Measurements from ENCODE around the gene MFSD1.

MFSD1 gene

GRCh38 chr3:158847452-158847821, 45.6 kb downstream of the MFSD1 start:
- H3K9me3 ChIP-seq (ENCODE audit: severe bottlenecking) = no peaks in the 10 kb centered on the region
- H3K27ac ChIP-seq (ENCODE audit: poor library complexity, severe bottlenecking) = no peak overlapping the region
- no peak for DNase-seq (ENCODE audit: low spot score)
- no peak overlapping the region for H3K4me3 ChIP-seq (ENCODE audit: severe bottlenecking)
- H3K27me3 ChIP-seq (ENCODE audit: insufficient read depth, poor library complexity, severe bottlenecking) = no peaks in the 10 kb centered on the region
- ATAC-seq (ENCODE audit: low read depth) = no peak
- TF ChIP-seq, protein P1, sequence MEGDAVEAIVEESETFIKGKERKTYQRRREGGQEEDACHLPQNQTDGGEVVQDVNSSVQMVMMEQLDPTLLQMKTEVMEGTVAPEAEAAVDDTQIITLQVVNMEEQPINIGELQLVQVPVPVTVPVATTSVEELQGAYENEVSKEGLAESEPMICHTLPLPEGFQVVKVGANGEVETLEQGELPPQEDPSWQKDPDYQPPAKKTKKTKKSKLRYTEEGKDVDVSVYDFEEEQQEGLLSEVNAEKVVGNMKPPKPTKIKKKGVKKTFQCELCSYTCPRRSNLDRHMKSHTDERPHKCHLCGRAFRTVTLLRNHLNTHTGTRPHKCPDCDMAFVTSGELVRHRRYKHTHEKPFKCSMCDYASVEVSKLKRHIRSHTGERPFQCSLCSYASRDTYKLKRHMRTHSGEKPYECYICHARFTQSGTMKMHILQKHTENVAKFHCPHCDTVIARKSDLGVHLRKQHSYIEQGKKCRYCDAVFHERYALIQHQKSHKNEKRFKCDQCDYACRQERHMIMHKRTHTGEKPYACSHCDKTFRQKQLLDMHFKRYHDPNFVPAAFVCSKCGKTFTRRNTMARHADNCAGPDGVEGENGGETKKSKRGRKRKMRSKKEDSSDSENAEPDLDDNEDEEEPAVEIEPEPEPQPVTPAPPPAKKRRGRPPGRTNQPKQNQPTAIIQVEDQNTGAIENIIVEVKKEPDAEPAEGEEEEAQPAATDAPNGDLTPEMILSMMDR (IDR thresholded peaks at IDR 0.05; ENCODE audit: poor library complexity, severe bottlenecking) = no peak
- no peaks in the 10 kb centered on the region for H3K36me3 ChIP-seq (ENCODE audit: low read depth)
- H3K4me1 ChIP-seq (ENCODE audit: insufficient read depth, poor library complexity, severe bottlenecking) = no peaks in the 10 kb centered on the region

GRCh38 chr3:158847885-158848284, 46.0 kb downstream of the MFSD1 start:
- Histone ChIP-seq H3K9me3 (ENCODE audit: severe bottlenecking) (no peaks in the 10 kb centered on the region), H3K4me3 (ENCODE audit: severe bottlenecking) (no peak overlapping the region), H3K27ac (ENCODE audit: poor library complexity, severe bottlenecking) (no peak overlapping the region), H3K4me1 (ENCODE audit: insufficient read depth, poor library complexity, severe bottlenecking) (no peaks in the 10 kb centered on the region), H3K36me3 (ENCODE audit: low read depth) (no peaks in the 10 kb centered on the region), H3K27me3 (ENCODE audit: insufficient read depth, poor library complexity, severe bottlenecking) (no peaks in the 10 kb centered on the region)
- TF ChIP-seq, protein P1 (IDR thresholded peaks at IDR 0.05; ENCODE audit: poor library complexity, severe bottlenecking) = no peak
- no peak for ATAC-seq (ENCODE audit: low read depth)
- DNase-seq (ENCODE audit: low spot score) = no peak

DNA sequence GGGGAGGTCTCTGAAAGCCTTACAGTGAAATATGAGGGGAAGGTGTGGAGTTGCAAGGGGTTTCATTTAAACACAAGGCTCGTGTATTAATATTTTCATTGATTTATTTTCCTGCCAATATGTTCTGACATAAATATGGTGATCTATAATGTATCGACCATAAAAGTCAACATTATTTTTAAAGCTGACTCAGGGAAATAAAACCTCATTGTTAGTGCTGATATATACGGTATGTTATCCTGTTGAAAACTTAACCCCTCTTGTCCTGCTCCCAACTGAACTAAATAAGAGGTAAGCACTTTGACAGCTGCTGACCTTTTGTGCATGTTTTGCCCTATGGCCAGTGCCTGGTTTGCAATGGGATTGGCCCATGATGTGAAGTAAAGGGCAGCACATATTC, 47.9 kb downstream of the MFSD1 start:
- ATAC-seq (ENCODE audit: low read depth) (no peak), DNase-seq (ENCODE audit: low spot score) (no peak)
- Histone ChIP-seq H3K27ac (ENCODE audit: poor library complexity, severe bottlenecking) (no peak overlapping the region), H3K27me3 (ENCODE audit: insufficient read depth, poor library complexity, severe bottlenecking) (no peaks in the 10 kb centered on the region), H3K9me3 (ENCODE audit: severe bottlenecking) (no peaks in the 10 kb centered on the region), H3K36me3 (ENCODE audit: low read depth) (no peaks in the 10 kb centered on the region), H3K4me3 (ENCODE audit: severe bottlenecking) (no peak overlapping the region), H3K4me1 (ENCODE audit: insufficient read depth, poor library complexity, severe bottlenecking) (no peaks in the 10 kb centered on the region)
- TF ChIP-seq, protein P1 (IDR thresholded peaks at IDR 0.05; ENCODE audit: poor library complexity, severe bottlenecking) = no peak

GRCh38 chr3:158859362-158859761, 57.5 kb downstream of the MFSD1 start:
- TF ChIP-seq, protein P1 (IDR thresholded peaks at IDR 0.05; ENCODE audit: poor library complexity, severe bottlenecking) = no peak
- Histone ChIP-seq H3K27me3 (ENCODE audit: insufficient read depth, poor library complexity, severe bottlenecking) (no peaks in the 10 kb centered on the region), H3K36me3 (ENCODE audit: low read depth) (no peaks in the 10 kb centered on the region), H3K4me3 (ENCODE audit: severe bottlenecking) (no peak overlapping the region), H3K9me3 (ENCODE audit: severe bottlenecking) (peaks cover 1% of the 10 kb centered on the region), H3K4me1 (ENCODE audit: insufficient read depth, poor library complexity, severe bottlenecking) (no peaks in the 10 kb centered on the region), H3K27ac (ENCODE audit: poor library complexity, severe bottlenecking) (no peak overlapping the region)
- DNase-seq (ENCODE audit: low spot score) = no peak
- ATAC-seq (ENCODE audit: low read depth) = no peak

DNA sequence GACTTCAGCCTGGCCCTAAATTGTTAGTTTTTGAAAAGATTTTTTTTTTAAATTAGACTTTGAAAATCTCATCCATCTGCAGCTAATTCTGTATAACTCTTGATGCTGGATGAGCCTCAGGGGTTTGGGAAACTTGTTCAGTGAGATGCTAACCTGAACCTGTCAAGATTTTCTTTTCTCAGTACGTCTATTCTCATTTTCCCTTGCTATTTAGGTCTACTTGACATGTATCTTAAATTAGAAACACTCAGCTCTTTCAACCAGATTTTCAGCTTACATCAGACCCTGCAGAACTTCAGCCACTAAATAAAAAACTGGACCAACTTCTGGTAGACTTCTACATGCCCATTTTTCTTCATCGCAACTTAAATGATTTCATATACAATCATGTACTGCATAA, 61.4 kb downstream of the MFSD1 start:
- Histone ChIP-seq H3K27ac (ENCODE audit: poor library complexity, severe bottlenecking) (no peak overlapping the region), H3K27me3 (ENCODE audit: insufficient read depth, poor library complexity, severe bottlenecking) (no peaks in the 10 kb centered on the region), H3K4me3 (ENCODE audit: severe bottlenecking) (no peak overlapping the region), H3K4me1 (ENCODE audit: insufficient read depth, poor library complexity, severe bottlenecking) (no peaks in the 10 kb centered on the region), H3K9me3 (ENCODE audit: severe bottlenecking) (no peaks in the 10 kb centered on the region), H3K36me3 (ENCODE audit: low read depth) (no peaks in the 10 kb centered on the region)
- ATAC-seq (ENCODE audit: low read depth) (no peak), DNase-seq (ENCODE audit: low spot score) (no peak)
- TF ChIP-seq, protein P1 (IDR thresholded peaks at IDR 0.05; ENCODE audit: poor library complexity, severe bottlenecking) = no peak
